SK-N-MC (cell line): ENCODE results near the gene PCNX3.
A peak's percentile ranks its signal among the peaks of the same experiment; 100 is the strongest.

Source experiments
- DNase-seq: peaks from one replicate; pipeline ENCODE4 v3.0.0-alpha.2; 2011; ENCODE audit warnings: low read depth, low spot score
- H3K27ac ChIP-seq: fragments of 200-600 bp; sonication (generic); 2 replicates; pipeline ENCODE4 v1.5.1; 2016; ENCODE audit warnings: mixed run types
- H3K36me3 ChIP-seq: fragments of 200-600 bp; sonication (generic); 2 replicates; pipeline ENCODE4 v1.6.1; 2017; ENCODE audit warnings: antibody characterized with exemption, low read length, mixed read lengths; ENCODE audit not compliant: insufficient read depth
- H3K4me3 ChIP-seq: fragments of 200-600 bp; sonication (generic); 2 replicates; pipeline ENCODE4 v1.5.1; 2016
- H3K9ac ChIP-seq: fragments of 200-600 bp; sonication (generic); 2 replicates; pipeline ENCODE4 v1.8.0; 2017; ENCODE audit warnings: mixed run types, mixed read lengths; ENCODE audit not compliant: insufficient read length
- H3K9me3 ChIP-seq: fragments of 200-600 bp; sonication (generic); 2 replicates; pipeline ENCODE4 v1.6.1; 2017; ENCODE audit warnings: low read depth, mild to moderate bottlenecking, antibody characterized with exemption, low read length, moderate library complexity, mixed read lengths
- EZH2 ChIP-seq: fragments of 200-600 bp; sonication (generic); IDR thresholded peaks from one replicate; pipeline ENCODE4 v1.6.1; 2017; ENCODE audit warnings: antibody characterized with exemption
- FOXP2 ChIP-seq: optimal IDR thresholded peaks from 2 replicates; pipeline ENCODE3; 2011; ENCODE audit warnings: mild to moderate bottlenecking, moderate library complexity; ENCODE audit not compliant: insufficient read depth; ENCODE audit errors: extremely low read length, control extremely low read depth
- POLR2AphosphoS5 ChIP-seq: IDR thresholded peaks from 2 replicates; pipeline ENCODE4 v1.6.1; 2012; ENCODE audit warnings: mild to moderate bottlenecking, low read depth, low read length, borderline replicate concordance

The PCNX3 gene

GRCh38 chr11:65573391-65574079 is 42.0 kb upstream of the PCNX3 start:
- no peak for DNase-seq
- peak overlapping the region; percentile 98 for H3K4me3 ChIP-seq

GRCh38 chr11:65574109-65574810 is 41.3 kb upstream of the PCNX3 start:
- Histone ChIP-seq H3K9ac (peak overlapping the region; percentile 47), H3K27ac (peak overlapping the region; percentile 50; the same call in 1 of the 2 replicates), H3K36me3 (no peaks in the 10 kb centered on the region), H3K4me3 (peak overlapping the region; percentile 98), H3K9me3 (no peaks in the 10 kb centered on the region)
- TF ChIP-seq POLR2AphosphoS5: peak; percentile 25; the same call in 1 of the 2 replicates
- no peak for TF ChIP-seq FOXP2
- no peak for DNase-seq

More at GRCh38 chr11:65573391-65574079, 42.0 kb upstream of the PCNX3 start:
- TF ChIP-seq FOXP2 (no peak), EZH2 (no peak), POLR2AphosphoS5 (no peak)
- Histone ChIP-seq H3K36me3 (peaks cover 3% of the 10 kb centered on the region; the same call in 1 of the 2 replicates), H3K27ac (peak overlapping the region; percentile 50; the same call in 1 of the 2 replicates), H3K9ac (peak overlapping the region; percentile 78), H3K9me3 (no peaks in the 10 kb centered on the region)

GRCh38 chr11:65574811-65575567 is 40.6 kb upstream of the PCNX3 start:
- Histone ChIP-seq H3K36me3 (no peaks in the 10 kb centered on the region), H3K9ac (no peak overlapping the region), H3K27ac (peak overlapping the region; percentile 50; the same call in 1 of the 2 replicates), H3K4me3 (peak overlapping the region; percentile 98), H3K9me3 (no peaks in the 10 kb centered on the region)
- DNase-seq: no peak
- TF ChIP-seq POLR2AphosphoS5: peak; percentile 15; the same call in 1 of the 2 replicates
- TF ChIP-seq FOXP2: no peak

GRCh38 chr11:65575568-65576231 is 39.9 kb upstream of the PCNX3 start, which contains the start of gene EHBP1L1:
TSS of gene EHBP1L1 (plus strand) at chr11:65576053. CDS start at chr11:65576303, 250 bp downstream.
- H3K4me3 ChIP-seq: peak within 1 kb of the TSS; percentile 98
- no peak for DNase-seq
- TF ChIP-seq FOXP2 (no peak), EZH2 (no peak), POLR2AphosphoS5 (peak; percentile 44; the same call in 1 of the 2 replicates)
- H3K9me3 ChIP-seq: no peaks in the 10 kb centered on the region
- no peaks in the 10 kb centered on the region for H3K36me3 ChIP-seq
- peak within 1 kb of the TSS; percentile 82 for H3K9ac ChIP-seq
- H3K27ac ChIP-seq: peak within 1 kb of the TSS; percentile 50; the same call in 1 of the 2 replicates

GRCh38 chr11:65576232-65576866 is 39.2 kb upstream of the PCNX3 start:
- Histone ChIP-seq H3K36me3 (no peaks in the 10 kb centered on the region), H3K9me3 (no peaks in the 10 kb centered on the region), H3K27ac (no peak overlapping the region), H3K4me3 (peak overlapping the region; percentile 98), H3K9ac (peak overlapping the region; percentile 82)
- DNase-seq: no peak
- TF ChIP-seq FOXP2 (no peak), POLR2AphosphoS5 (no peak), EZH2 (no peak)

GRCh38 chr11:65576867-65577755 is 38.5 kb upstream of the PCNX3 start:
- DNase-seq: no peak
- Histone ChIP-seq H3K4me3 (peak overlapping the region; percentile 98), H3K36me3 (no peaks in the 10 kb centered on the region)

GRCh38 chr11:65577756-65578109 is 37.8 kb upstream of the PCNX3 start:
- Histone ChIP-seq H3K36me3 (no peaks in the 10 kb centered on the region), H3K27ac (no peak overlapping the region), H3K9me3 (no peaks in the 10 kb centered on the region), H3K4me3 (no peak overlapping the region), H3K9ac (no peak overlapping the region)
- TF ChIP-seq FOXP2: no peak
- TF ChIP-seq EZH2: no peak
- TF ChIP-seq POLR2AphosphoS5: no peak
- DNase-seq: no peak

More at GRCh38 chr11:65576867-65577755, 38.5 kb upstream of the PCNX3 start:
- Histone ChIP-seq H3K9ac (peak overlapping the region; percentile 82), H3K9me3 (no peaks in the 10 kb centered on the region), H3K27ac (no peak overlapping the region)
- TF ChIP-seq EZH2 (no peak), FOXP2 (no peak)

- TF ChIP-seq POLR2AphosphoS5 (no peak), EZH2 (no peak), FOXP2 (no peak)
- H3K27ac ChIP-seq: no peak overlapping the region
- no peak overlapping the region for H3K4me3 ChIP-seq
- DNase-seq: no peak
- no peak overlapping the region for H3K9ac ChIP-seq
- no peaks in the 10 kb centered on the region for H3K36me3 ChIP-seq
- no peaks in the 10 kb centered on the region for H3K9me3 ChIP-seq
Measured at GRCh38 chr11:65578134-65578533, 37.4 kb upstream of the PCNX3 start.
